Endothelial cell of umbilical vein (primary cell): ENCODE measurements around the gene ACER1. TPM values are rescaled to one million over a fixed set of nuclear protein-coding genes. Genes with fewer than 3 reads are reported as not detected.

Experiments
- BruUV-seq: library from RNA; stranded (reverse); fragments of 400-500 nt; replicated peaks from 2 replicates; lab custom pipeline; 2021; lab: Mats Ljungman, UMichigan
- CTCF ChIA-PET: fragments of 300-600, 350-600 bp; sonication (Branson Sonifier 250); formaldehyde crosslinking; loops from one replicate; lab custom pipeline; 2021; ENCODE audit warnings: antibody characterized with exemption, inconsistent platforms; lab: Charles Lee
- POLR2A ChIA-PET: fragments of 300-600, 350-600 bp; sonication (Branson Sonifier 250); formaldehyde crosslinking; loops from one replicate; lab custom pipeline; 2021; ENCODE audit warnings: antibody characterized with exemption, inconsistent platforms; lab: Charles Lee
- DNase-seq: peaks from one replicate; pipeline ENCODE4 v3.0.0-alpha.2; 2011; ENCODE audit warnings: low read depth, low spot score
- FAIRE-seq: peaks from 2 replicates; lab custom pipeline; 2011; peaks lifted over from hg19 to GRCh38; lab: Jason Lieb, UNC
- H2AFZ ChIP-seq: 2 replicates; pipeline ENCODE4 v1.6.0; 2012; ENCODE audit warnings: low read depth, low read length, control low read depth, inconsistent platforms
- H3K27ac ChIP-seq: 2 replicates; pipeline ENCODE4 v1.5.1; 2011; ENCODE audit warnings: low read depth, mild to moderate bottlenecking, control low read depth, low read length, moderate library complexity; ENCODE audit not compliant: insufficient read depth
- H3K27me3 ChIP-seq, 2 experiments: 2 replicates each; pipeline versions ENCODE4 v1.6.0 to v1.6.1; 2011; ENCODE audit warnings: low read length in 2 of 2, mixed read lengths in 1 of 2; ENCODE audit not compliant: control insufficient read depth in 2 of 2, insufficient read depth in 2 of 2
- H3K36me3 ChIP-seq, 2 experiments: 2 replicates in 1 of 2; 3 replicates in 1 of 2; pipeline ENCODE4 v1.5.1; 2011; ENCODE audit warnings: low read length in 2 of 2, mild to moderate bottlenecking in 1 of 2, moderate library complexity in 1 of 2; ENCODE audit not compliant: control insufficient read depth in 2 of 2, insufficient read depth in 2 of 2; ENCODE audit errors: extremely low read depth in 1 of 2
- H3K4me1 ChIP-seq: 3 replicates; pipeline ENCODE4 v1.5.1; 2011; ENCODE audit warnings: mild to moderate bottlenecking, low read length; ENCODE audit not compliant: control insufficient read depth, insufficient read depth; ENCODE audit errors: extremely low read depth
- H3K4me2 ChIP-seq: 2 replicates; pipeline ENCODE4 v1.6.1; 2011; ENCODE audit warnings: low read length, control low read depth, mixed read lengths; ENCODE audit not compliant: insufficient read depth
- H3K4me3 ChIP-seq, 3 experiments: fragments of 200-600 bp in 1 of 3; sonication (generic), shearing (Covaris generic) in 1 of 3; replicated peaks in 1 of 3; 2 replicates each; pipeline ENCODE4 v1.5.1; 2011 to 2016; ENCODE audit warnings: control low read depth in 3 of 3, low read length in 3 of 3, mild to moderate bottlenecking in 2 of 3, inconsistent platforms in 1 of 3, low read depth in 1 of 3, moderate library complexity in 1 of 3; ENCODE audit not compliant: insufficient read depth in 1 of 3
- H3K79me2 ChIP-seq: 2 replicates; pipeline ENCODE4 v1.6.0; 2012; ENCODE audit warnings: low read length, inconsistent platforms; ENCODE audit not compliant: control insufficient read depth, insufficient read depth
- H3K9ac ChIP-seq: replicated peaks from 2 replicates; pipeline ENCODE3; 2011; ENCODE audit warnings: low read length, control low read depth; ENCODE audit not compliant: insufficient read depth; ENCODE audit errors: extremely low read depth
- H3K9me1 ChIP-seq: replicated peaks from 3 replicates; pipeline ENCODE4 v1.6.0; 2011; ENCODE audit warnings: mild to moderate bottlenecking, low read length; ENCODE audit not compliant: control insufficient read depth, insufficient read depth; ENCODE audit errors: extremely low read depth
- H3K9me3 ChIP-seq: replicated peaks from 2 replicates; pipeline ENCODE4 v1.5.1; 2012; ENCODE audit warnings: low read length, inconsistent platforms; ENCODE audit not compliant: control insufficient read depth, insufficient read depth
- H4K20me1 ChIP-seq: replicated peaks from 2 replicates; pipeline ENCODE3; 2011; ENCODE audit warnings: mild to moderate bottlenecking, low read length; ENCODE audit not compliant: control insufficient read depth, insufficient read depth; ENCODE audit errors: extremely low read depth
- CTCF ChIP-seq, 2 donors: IDR thresholded peaks; 1 replicate in 1 of 2; 2 replicates in 1 of 2; pipeline ENCODE4 v1.5.1; 2011; ENCODE audit warnings: low read length in 2 of 2, mild to moderate bottlenecking in 2 of 2, moderate library complexity in 2 of 2, control low read depth in 1 of 2, inconsistent platforms in 1 of 2, low read depth in 1 of 2; ENCODE audit not compliant: insufficient read depth in 1 of 2; ENCODE audit errors: extremely low read depth in 1 of 2
- EZH2 ChIP-seq: IDR thresholded peaks from 2 replicates; pipeline ENCODE4 v1.6.1; 2012; ENCODE audit warnings: borderline replicate concordance, low read depth, mild to moderate bottlenecking, moderate library complexity, low read length, inconsistent platforms; ENCODE audit not compliant: severe bottlenecking
- FOS ChIP-seq: IDR thresholded peaks from 2 replicates; pipeline ENCODE4 v1.6.1; 2011; ENCODE audit warnings: mild to moderate bottlenecking, low read length, moderate library complexity, borderline replicate concordance; ENCODE audit not compliant: insufficient read depth
- GATA2 ChIP-seq: IDR thresholded peaks from 2 replicates; pipeline ENCODE4 v1.7.0; 2011; ENCODE audit warnings: low read depth, mild to moderate bottlenecking, moderate library complexity, mixed read lengths, low read length; ENCODE audit not compliant: insufficient read length, insufficient read depth
- JUN ChIP-seq: IDR thresholded peaks from 2 replicates; pipeline ENCODE4 v1.6.1; 2011; ENCODE audit warnings: borderline replicate concordance, low read depth; ENCODE audit not compliant: insufficient read length, insufficient read depth
- MAX ChIP-seq: IDR thresholded peaks from 2 replicates; pipeline ENCODE4 v1.6.1; 2011; ENCODE audit not compliant: insufficient read depth, insufficient read length
- MYC ChIP-seq: IDR thresholded peaks from one replicate; pipeline ENCODE4 v1.6.1; 2011; ENCODE audit warnings: mild to moderate bottlenecking, low read depth, low read length
- POLR2A ChIP-seq: IDR thresholded peaks from 2 replicates; pipeline ENCODE4 v1.6.1; 2012; ENCODE audit warnings: low read depth, mild to moderate bottlenecking, control low read depth, low read length
- POLR2AphosphoS5 ChIP-seq: IDR thresholded peaks from 2 replicates; pipeline ENCODE4 v1.6.1; 2012; ENCODE audit warnings: low read depth, mild to moderate bottlenecking, control low read depth, low read length, moderate library complexity; ENCODE audit not compliant: insufficient read depth
- dilution Hi-C: fragments of 300-500 bp; cut with MboI; formaldehyde crosslinking; loops from one replicate; pipeline ENCODE4 v1.15.0; 2019; ENCODE audit warnings: low sequenced_read_pairs; ENCODE audit not compliant: extremely low pct_ligation_motif_present
- intact Hi-C: fragments of 100-400 bp; cut with micrococcal nuclease; formaldehyde crosslinking; loops from one replicate; pipeline ENCODE4 v1.10.0; 2022
- polyA plus RNA-seq, 4 experiments: library from polyadenylated mRNA; depleted of rRNA in 3 of 4; stranded (reverse) in 3 of 4; unstranded in 1 of 4; fragments of >200 nt; gene quantifications; 2 replicates each; pipeline versions ENCODE4 v1.2.1 to v1.2.3, GENCODE V29; 2011 to 2012; ENCODE audit warnings: missing spikeins in 1 of 4
- total RNA-seq: library from RNA; stranded (reverse); gene quantifications from 2 replicates; pipeline ENCODE4 v1.2.3, GENCODE V29; 2021

Gene ACER1
- total and polyA plus RNA-seq, 2 donors (not counting 3 experiments of a cell fraction or from before 2014, with no cell fraction given) = 0.04 TPM; not detected in 1

GRCh38 chr19:6364353-6364752 is 30.9 kb upstream of the ACER1 start:
- dilution Hi-C loops = no loop called here
- TF ChIP-seq EZH2 (no peak), GATA2 (no peak), MYC (no peak), MAX (no peak), POLR2AphosphoS5 (no peak)
- no peak for FAIRE-seq

GRCh38 chr19:6362351-6362801 is 29.0 kb upstream of the ACER1 start:
- dilution Hi-C loops (no loop called here), intact Hi-C loops (no loop called here)
- peak overlapping the region; percentile 69 to 95 (median 77) for H3K4me3 ChIP-seq
- DNase-seq = no peak
- no peaks in the 10 kb centered on the region for H3K9me1 ChIP-seq
- no peak for TF ChIP-seq EZH2
- no peak for TF ChIP-seq FOS
- no peak for TF ChIP-seq POLR2A
- no peak for TF ChIP-seq GATA2
- no peak for TF ChIP-seq POLR2AphosphoS5
- no peak for TF ChIP-seq JUN
- TF ChIP-seq MYC = no peak
- no peak for TF ChIP-seq CTCF (IDR thresholded peaks at IDR 0.05; ENCODE audit: extremely low read depth in 1 of 2, insufficient read depth in 1 of 2, low read depth in 1 of 2, low read length in 2 of 2)
- TF ChIP-seq MAX = no peak
- H4K20me1 ChIP-seq = no peaks in the 10 kb centered on the region
- peaks cover 7% of the 10 kb centered on the region for H3K4me1 ChIP-seq
- peaks cover 13% of the 10 kb centered on the region for H3K79me2 ChIP-seq
- H3K36me3 ChIP-seq = peaks cover 5 to 14% of the 10 kb centered on the region in 2 experiments
- FAIRE-seq = no peak
- peak overlapping the region; percentile 96 for H2AFZ ChIP-seq
- no peaks in the 10 kb centered on the region for H3K9me3 ChIP-seq
- ChIA-PET CTCF (interaction anchor here (1.1 to 1.7 kb wide), 5 partner anchors 10 to 237 kb away, joined by 3 to 8 read pairs (median 4); partner anchors contain the start of gene ALKBH7), POLR2A (interaction anchor here (3.4 kb wide), 1 partner anchor 10 kb away, joined by 16 read pairs; the partner anchor contains the start of gene ALKBH7)
- peak overlapping the region; percentile 72 for H3K4me2 ChIP-seq
- TSS peak; percentile 58 for BruUV-seq
- no peaks in the 10 kb centered on the region for H3K27me3 ChIP-seq
- H3K9ac ChIP-seq = peak overlapping the region; percentile 77
- H3K27ac ChIP-seq = peak overlapping the region; percentile 57

More at GRCh38 chr19:6364353-6364752, 30.9 kb upstream of the ACER1 start:
- Histone ChIP-seq H3K27me3 (no peaks in the 10 kb centered on the region), H3K4me2 (no peak overlapping the region), H3K9me3 (no peaks in the 10 kb centered on the region), H3K4me1 (peaks cover 7% of the 10 kb centered on the region), H3K36me3 (peaks cover 5 to 23% of the 10 kb centered on the region in 2 experiments), H3K9me1 (no peaks in the 10 kb centered on the region), H3K4me3 (no peak overlapping the region), H3K27ac (no peak overlapping the region), H3K79me2 (peaks cover 13% of the 10 kb centered on the region), H3K9ac (no peak overlapping the region), H2AFZ (no peak overlapping the region), H4K20me1 (no peaks in the 10 kb centered on the region)
- ChIA-PET CTCF (interaction anchor here (1.3 kb wide), 1 partner anchor 8 kb away, joined by 5 read pairs; the partner anchor contains the start of gene ALKBH7), POLR2A (no interaction called here)
- intact Hi-C loops = no loop called here
- no TSS peak for BruUV-seq
- no peak for DNase-seq
